Measurements from ENCODE around the gene RPTOR.

Gene RPTOR

GRCh38 chr17:80649200-80649644, 104.6 kb downstream of the RPTOR start:
- H3K4me3 ChIP-seq (ENCODE audit: low read depth, low read length) = no peak overlapping the region
- no peak for TF ChIP-seq CTCF (IDR thresholded peaks at IDR 0.05; ENCODE audit: low read depth, low read length, missing control alignments)
- DNase-seq (ENCODE audit: low read depth) = no peak

- H3K4me3 ChIP-seq (ENCODE audit: low read depth, low read length) = no peak overlapping the region
- peak; percentile 40 for TF ChIP-seq CTCF (IDR thresholded peaks at IDR 0.05; ENCODE audit: low read depth, low read length, missing control alignments)
- DNase-seq (ENCODE audit: low read depth) = no peak
Measured at GRCh38 chr17:80649672-80650330, 105.2 kb downstream of the RPTOR start.

GRCh38 chr17:80650331-80650672, 105.7 kb downstream of the RPTOR start:
- H3K4me3 ChIP-seq (ENCODE audit: low read depth, low read length) = no peak overlapping the region
- TF ChIP-seq CTCF (IDR thresholded peaks at IDR 0.05; ENCODE audit: low read depth, low read length, missing control alignments) = no peak
- DNase-seq (ENCODE audit: low read depth) = no peak

GRCh38 chr17:80650751-80651518, 106.3 kb downstream of the RPTOR start:
- no peak overlapping the region for H3K4me3 ChIP-seq (ENCODE audit: low read depth, low read length)
- DNase-seq (ENCODE audit: low read depth) = no peak
- no peak for TF ChIP-seq CTCF (IDR thresholded peaks at IDR 0.05; ENCODE audit: low read depth, low read length, missing control alignments)

- no peak for DNase-seq (ENCODE audit: low read depth)
- no peak for TF ChIP-seq CTCF (IDR thresholded peaks at IDR 0.05; ENCODE audit: low read depth, low read length, missing control alignments)
- H3K4me3 ChIP-seq (ENCODE audit: low read depth, low read length) = no peak overlapping the region
Measured at GRCh38 chr17:80652756-80653330, 108.2 kb downstream of the RPTOR start.

GRCh38 chr17:80653856-80654255, 109.2 kb downstream of the RPTOR start:
- no peak for TF ChIP-seq CTCF (IDR thresholded peaks at IDR 0.05; ENCODE audit: low read depth, low read length, missing control alignments)
- H3K4me3 ChIP-seq (ENCODE audit: low read depth, low read length) = no peak overlapping the region
- no peak for DNase-seq (ENCODE audit: low read depth)

Measured in GM12864 (cell line).